K562 (cell line): Measurements from ENCODE around the gene STOX2. TPM values are rescaled to one million over a fixed set of nuclear protein-coding genes. Genes with fewer than 3 reads are reported as not detected.

Experiments
- ATAC-seq: fragments of 200-7000 bp; cut with Tn5 transposase; 3 replicates; pipeline ENCODE4 v1.9.1; 2020; ENCODE audit warnings: moderate library complexity
- BruUV-seq: library from RNA; stranded (reverse); fragments of 400-500 nt; replicated peaks from 2 replicates; lab custom pipeline; 2021; lab: Mats Ljungman, UMichigan
- CTCF ChIA-PET: fragments of 300-600 bp; formaldehyde crosslinking; extraction: SDS; loops from one replicate; lab custom pipeline; 2021; ENCODE audit warnings: low intra/inter-chr PET ratio; lab: Yijun Ruan, JAX
- POLR2A ChIA-PET: fragments of 300-600, 350-650 bp; sonication (Branson Sonifier 250); formaldehyde crosslinking; extraction: SDS; loops from one replicate; lab custom pipeline; 2021; ENCODE audit warnings: antibody characterized with exemption, inconsistent platforms; lab: Yijun Ruan, JAX
- DNase-seq, 4 experiments: peaks; one replicate each; pipeline versions ENCODE4 v3.0.0 to v3.0.0-alpha.2; 2011 to 2018; ENCODE audit warnings: low spot score in 3 of 4, mixed read lengths in 3 of 4; ENCODE audit errors: extremely low read depth in 1 of 4
- FAIRE-seq: peaks from 2 replicates; lab custom pipeline; 2011; peaks lifted over from hg19 to GRCh38; lab: Jason Lieb, UNC
- H2AFZ ChIP-seq: 2 replicates; pipeline ENCODE4 v1.6.0; 2011; ENCODE audit warnings: low read depth, low read length, control low read depth, inconsistent platforms
- H3K27ac ChIP-seq: fragments of 200-600 bp; 3 replicates; pipeline ENCODE4 v1.8.0; 2011; ENCODE audit warnings: low read depth, mild to moderate bottlenecking, control low read depth, inconsistent platforms, low read length, moderate library complexity, mixed read lengths; ENCODE audit errors: extremely low read depth
- H3K27me3 ChIP-seq, 2 experiments: fragments of 300-600 bp in 1 of 2; 2 replicates in 1 of 2; 3 replicates in 1 of 2; pipeline versions ENCODE4 v1.6.0 to v1.8.0; 2011; ENCODE audit warnings: inconsistent platforms in 2 of 2, low read length in 2 of 2, mild to moderate bottlenecking in 1 of 2, mixed read lengths in 1 of 2, moderate library complexity in 1 of 2; ENCODE audit not compliant: control insufficient read depth in 2 of 2, insufficient read depth in 2 of 2
- H3K36me3 ChIP-seq: fragments of 300-600 bp; 3 replicates; pipeline ENCODE4 v1.8.0; 2011; ENCODE audit warnings: mild to moderate bottlenecking, low read length, inconsistent platforms; ENCODE audit not compliant: control insufficient read depth, insufficient read depth
- H3K4me1 ChIP-seq, 2 experiments: fragments of 200-600 bp in 1 of 2; replicated peaks in 1 of 2; 2 replicates in 1 of 2; 3 replicates in 1 of 2; pipeline versions ENCODE4 v1.5.1 to v1.8.0; 2011; ENCODE audit warnings: inconsistent platforms in 2 of 2, low read length in 2 of 2, mild to moderate bottlenecking in 1 of 2, mixed read lengths in 1 of 2, moderate library complexity in 1 of 2; ENCODE audit not compliant: control insufficient read depth in 2 of 2, insufficient read depth in 2 of 2
- H3K4me2 ChIP-seq: 2 replicates; pipeline ENCODE4 v1.6.1; 2011; ENCODE audit warnings: low read length, control low read depth, inconsistent platforms, mixed read lengths; ENCODE audit not compliant: insufficient read depth
- H3K4me3 ChIP-seq: fragments of 200-600 bp; sonication (generic), shearing (Covaris generic); 2 replicates; pipeline ENCODE4 v1.5.1; 2016; ENCODE audit warnings: control low read depth, inconsistent platforms
- H3K79me2 ChIP-seq: fragments of 200-600 bp; 3 replicates; pipeline ENCODE4 v1.8.0; 2011; ENCODE audit warnings: low read length, inconsistent platforms; ENCODE audit not compliant: control insufficient read depth, insufficient read depth
- H3K9ac ChIP-seq, 2 experiments: 2 replicates each; pipeline versions ENCODE4 v1.6.0 to v1.6.1; 2011; ENCODE audit warnings: low read depth in 2 of 2, low read length in 2 of 2, control low read depth in 1 of 2, inconsistent platforms in 1 of 2, mild to moderate bottlenecking in 1 of 2, mixed read lengths in 1 of 2; ENCODE audit not compliant: insufficient read depth in 1 of 2
- H3K9me1 ChIP-seq: one replicate; pipeline ENCODE4 v1.6.0; 2011; ENCODE audit warnings: inconsistent platforms, mild to moderate bottlenecking, low read length, moderate library complexity; ENCODE audit not compliant: control insufficient read depth, insufficient read depth
- H3K9me3 ChIP-seq: replicated peaks from 2 replicates; pipeline ENCODE4 v1.5.1; 2011; ENCODE audit warnings: low read depth, low read length, inconsistent platforms; ENCODE audit not compliant: control insufficient read depth, insufficient read depth
- H4K20me1 ChIP-seq: replicated peaks from 2 replicates; pipeline ENCODE4 v1.6.1; 2011; ENCODE audit warnings: low read length, inconsistent platforms, mixed read lengths; ENCODE audit not compliant: control insufficient read depth, insufficient read depth
- BRD4 ChIP-seq: fragments of 200-600 bp; sonication (generic); IDR thresholded peaks from 2 replicates; pipeline ENCODE4 v1.6.1; 2017; ENCODE audit warnings: inconsistent platforms
- GTF2B ChIP-seq: IDR thresholded peaks from 2 replicates; pipeline ENCODE4 v1.6.1; 2011; ENCODE audit not compliant: insufficient read length; ENCODE audit errors: extremely low read depth
- HLTF ChIP-seq: fragments of 450-650 bp; IDR thresholded peaks from 2 replicates; pipeline ENCODE4 v1.6.1; 2016
- HNRNPUL1 ChIP-seq: fragments of 200-400 bp; formaldehyde crosslinking; IDR thresholded peaks from 2 replicates; pipeline ENCODE4 v1.6.1; 2017; ENCODE audit warnings: low read length
- MAX ChIP-seq: sonication (generic); formaldehyde crosslinking; IDR thresholded peaks from 2 replicates; pipeline ENCODE4 v1.9.0; 2022; ENCODE audit warnings: mild to moderate bottlenecking, missing genetic modification reagents
- MED1 ChIP-seq: sonication (generic); formaldehyde crosslinking; IDR thresholded peaks from 2 replicates; pipeline ENCODE4 v1.8.1; 2023; ENCODE audit warnings: missing genetic modification reagents, borderline replicate concordance
- SMARCC2 ChIP-seq: fragments of 450-650 bp; IDR thresholded peaks from 2 replicates; pipeline ENCODE4 v1.6.1; 2017; ENCODE audit warnings: antibody characterized with exemption, moderate library complexity, mild to moderate bottlenecking, low read depth
- SUPT5H ChIP-seq: fragments of 450-650 bp; IDR thresholded peaks from 2 replicates; pipeline ENCODE4 v1.6.1; 2016
- TCF7 ChIP-seq: sonication (generic); IDR thresholded peaks from 2 replicates; pipeline ENCODE4 v1.6.1; 2016; ENCODE audit warnings: antibody characterized with exemption, borderline replicate concordance
- U2AF2 ChIP-seq: fragments of 200-400 bp; formaldehyde crosslinking; optimal IDR thresholded peaks from 2 replicates; pipeline ENCODE3; 2017; ENCODE audit warnings: low read depth, mild to moderate bottlenecking, low read length
- YY1 ChIP-seq, 3 experiments: IDR thresholded peaks; 2 replicates each; pipeline ENCODE4 v1.6.1; 2011; ENCODE audit warnings: low read length in 2 of 3, mild to moderate bottlenecking in 2 of 3, moderate library complexity in 2 of 3, borderline replicate concordance in 1 of 3, control low read depth in 1 of 3, low read depth in 1 of 3; ENCODE audit not compliant: insufficient read depth in 3 of 3, insufficient replicate concordance in 2 of 3, control insufficient read depth in 1 of 3, insufficient read length in 1 of 3; ENCODE audit errors: extremely low read depth in 1 of 3
- ZKSCAN1 ChIP-seq: fragments of 150-350 bp; IDR thresholded peaks from 2 replicates; pipeline ENCODE4 v1.6.1; 2016; ENCODE audit warnings: low read depth, low read length
- ZKSCAN3 ChIP-seq: fragments of 250-450 bp; sonication (Bioruptor Pico); IDR thresholded peaks from 2 replicates; pipeline ENCODE4 v1.4.0; 2020
- ZNF3 ChIP-seq: fragments of 250-450 bp; sonication (Bioruptor Pico); IDR thresholded peaks from 2 replicates; pipeline ENCODE4 v1.5.0; 2021; ENCODE audit warnings: mild to moderate bottlenecking, moderate library complexity
- ZNF77 ChIP-seq: fragments of 250-450 bp; sonication (Bioruptor Pico); IDR thresholded peaks from 2 replicates; pipeline ENCODE4 v1.5.0; 2020
- ZSCAN32 ChIP-seq: fragments of 450-650 bp; formaldehyde crosslinking; IDR thresholded peaks from 2 replicates; pipeline ENCODE4 v1.4.0; 2020; ENCODE audit warnings: mild to moderate bottlenecking, moderate library complexity
- WGBS: fragments of 100-300 bp; shearing (Covaris generic); methylation state at CpG from one replicate; pipeline ENCODE4 v1.1.6; 2016; ENCODE audit warnings: low coverage, mixed read lengths; ENCODE audit not compliant: insufficient coverage; ENCODE audit errors: missing lambda C conversion rate; 5-methylcytosine and 5-hydroxymethylcytosine counted together
- in situ Hi-C: fragments of 300-500 bp; cut with MboI; formaldehyde crosslinking; loops from 4 replicates; pipeline ENCODE4 v1.15.0; 2018; ENCODE audit warnings: inconsistent platforms, mixed read lengths
- intact Hi-C: fragments of 100-400 bp; cut with micrococcal nuclease; formaldehyde crosslinking; loops from 2 replicates; pipeline ENCODE4 v1.14.2; 2022
- polyA plus RNA-seq, 8 experiments: library from polyadenylated mRNA; depleted of rRNA in 4 of 8; stranded (reverse) in 5 of 8; unstranded in 3 of 8; fragments of >200 nt; fragmentation: Nextera tagmentation in 2 of 8; fragmentation: Illumina TruSeq in 1 of 8; extraction: Ambion mirVana in 2 of 8; extraction: Trizol in 1 of 8; gene quantifications; 2 replicates each; pipeline versions ENCODE4 v1.2.1 to v1.2.3, GENCODE V29; 2011 to 2014; ENCODE audit warnings: inconsistent platforms in 1 of 8, missing spikeins in 1 of 8
- total RNA-seq, 7 experiments: library from RNA; depleted of rRNA in 6 of 7; stranded (reverse); fragments of >200 nt in 6 of 7; fragmentation: Illumina TruSeq in 2 of 7; extraction: Trizol in 2 of 7; gene quantifications; 2 replicates each; pipeline versions ENCODE4 v1.2.1 to v1.2.3, GENCODE V29; 2011 to 2021; ENCODE audit warnings: low replicate concordance in 1 of 7
- TF ChIP-seq, protein P1 (sequence below): fragments of 450-650 bp; formaldehyde crosslinking; IDR thresholded peaks from 2 replicates; pipeline ENCODE4 v1.4.0; 2022; ENCODE audit warnings: missing genetic modification characterization
- TF ChIP-seq, protein P2 (sequence below): fragments of 450-650 bp; formaldehyde crosslinking; IDR thresholded peaks from 2 replicates; pipeline ENCODE4 v1.4.0; 2020; ENCODE audit warnings: mild to moderate bottlenecking, moderate library complexity
- TF ChIP-seq, protein P3 (sequence below): sonication (generic); formaldehyde crosslinking; IDR thresholded peaks from 2 replicates; pipeline ENCODE4 v1.8.1; 2022; ENCODE audit warnings: missing genetic modification reagents

STOX2 gene
- total and polyA plus RNA-seq, 9 of the 15 experiments (the other 6 are each of a cell fraction or from before 2014, with no cell fraction given): not detected

DNA sequence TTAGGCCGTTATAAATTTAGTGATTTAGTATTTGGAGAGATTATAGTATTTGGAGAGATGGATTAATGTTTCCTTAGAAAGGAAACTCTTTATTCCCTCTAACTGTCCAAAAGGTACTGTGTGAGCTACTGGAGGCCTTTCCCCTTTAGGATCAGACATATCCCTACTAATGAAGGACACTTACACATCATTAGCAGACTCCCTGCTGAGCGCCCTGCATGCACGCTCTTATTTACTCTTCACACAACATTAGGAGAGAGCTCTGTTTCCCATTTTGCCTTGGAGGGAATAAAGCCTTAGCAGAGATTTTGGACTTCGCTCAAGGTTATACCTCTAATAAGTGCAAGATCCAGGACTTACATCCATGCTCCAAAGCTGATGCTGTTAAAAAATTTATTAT is 17.8 kb upstream of the STOX2 start:
- no peaks in the 10 kb centered on the region for H3K36me3 ChIP-seq
- no peak overlapping the region for H3K4me3 ChIP-seq
- H3K4me2 ChIP-seq: no peak overlapping the region
- no peaks in the 10 kb centered on the region for H3K9me3 ChIP-seq
- no peak overlapping the region for H3K27ac ChIP-seq
- no peaks in the 10 kb centered on the region for H3K9me1 ChIP-seq
- DNase-seq: no peak
- H3K79me2 ChIP-seq: no peaks in the 10 kb centered on the region
- POLR2A ChIA-PET: no interaction called here
- H4K20me1 ChIP-seq: no peaks in the 10 kb centered on the region
- in situ Hi-C loops (no loop called here), intact Hi-C loops (no loop called here)
- H3K27me3 ChIP-seq: peaks cover 17 to 43% of the 10 kb centered on the region in 2 experiments; a peak in 4 of 5 replicates
- no peak overlapping the region for H2AFZ ChIP-seq
- no peak overlapping the region for H3K9ac ChIP-seq
- peaks cover 0 to 4% of the 10 kb centered on the region in 2 experiments; a peak in 1 of 5 replicates for H3K4me1 ChIP-seq
- no TSS peak for BruUV-seq
- no peak for ATAC-seq
- TF ChIP-seq MED1 (CRISPR knock-in tag) (no peak), U2AF2 (no peak), SMARCC2 (no peak), SUPT5H (no peak), ZNF77 (CRISPR knock-in tag) (no peak), BRD4 (no peak), HNRNPUL1 (no peak), ZKSCAN3 (CRISPR knock-in tag) (no peak), TCF7 (no peak), ZKSCAN1 (no peak), GTF2B (no peak), HLTF (no peak), YY1 (IDR thresholded peaks at IDR 0.05; ENCODE audit: borderline replicate concordance in 1 of 3, control insufficient read depth in 1 of 3, extremely low read depth in 1 of 3, insufficient read depth in 3 of 3, insufficient read length in 1 of 3, insufficient replicate concordance in 2 of 3, low read depth in 1 of 3, low read length in 2 of 3) (no peak), ZSCAN32 (no peak), MAX (CRISPR knock-in tag) (no peak), ZNF3 (CRISPR knock-in tag) (no peak)
- TF ChIP-seq, protein P1, sequence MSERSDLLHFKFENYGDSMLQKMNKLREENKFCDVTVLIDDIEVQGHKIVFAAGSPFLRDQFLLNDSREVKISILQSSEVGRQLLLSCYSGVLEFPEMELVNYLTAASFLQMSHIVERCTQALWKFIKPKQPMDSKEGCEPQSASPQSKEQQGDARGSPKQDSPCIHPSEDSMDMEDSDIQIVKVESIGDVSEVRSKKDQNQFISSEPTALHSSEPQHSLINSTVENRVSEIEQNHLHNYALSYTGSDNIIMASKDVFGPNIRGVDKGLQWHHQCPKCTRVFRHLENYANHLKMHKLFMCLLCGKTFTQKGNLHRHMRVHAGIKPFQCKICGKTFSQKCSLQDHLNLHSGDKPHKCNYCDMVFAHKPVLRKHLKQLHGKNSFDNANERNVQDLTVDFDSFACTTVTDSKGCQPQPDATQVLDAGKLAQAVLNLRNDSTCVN (CRISPR knock-in tag): no peak
- TF ChIP-seq, protein P2, sequence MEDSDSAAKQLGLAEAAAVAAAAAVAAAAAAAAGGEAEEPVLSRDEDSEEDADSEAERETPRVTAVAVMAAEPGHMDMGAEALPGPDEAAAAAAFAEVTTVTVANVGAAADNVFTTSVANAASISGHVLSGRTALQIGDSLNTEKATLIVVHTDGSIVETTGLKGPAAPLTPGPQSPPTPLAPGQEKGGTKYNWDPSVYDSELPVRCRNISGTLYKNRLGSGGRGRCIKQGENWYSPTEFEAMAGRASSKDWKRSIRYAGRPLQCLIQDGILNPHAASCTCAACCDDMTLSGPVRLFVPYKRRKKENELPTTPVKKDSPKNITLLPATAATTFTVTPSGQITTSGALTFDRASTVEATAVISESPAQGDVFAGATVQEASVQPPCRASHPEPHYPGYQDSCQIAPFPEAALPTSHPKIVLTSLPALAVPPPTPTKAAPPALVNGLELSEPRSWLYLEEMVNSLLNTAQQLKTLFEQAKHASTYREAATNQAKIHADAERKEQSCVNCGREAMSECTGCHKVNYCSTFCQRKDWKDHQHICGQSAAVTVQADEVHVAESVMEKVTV (CRISPR knock-in tag): no peak
- TF ChIP-seq, protein P3, sequence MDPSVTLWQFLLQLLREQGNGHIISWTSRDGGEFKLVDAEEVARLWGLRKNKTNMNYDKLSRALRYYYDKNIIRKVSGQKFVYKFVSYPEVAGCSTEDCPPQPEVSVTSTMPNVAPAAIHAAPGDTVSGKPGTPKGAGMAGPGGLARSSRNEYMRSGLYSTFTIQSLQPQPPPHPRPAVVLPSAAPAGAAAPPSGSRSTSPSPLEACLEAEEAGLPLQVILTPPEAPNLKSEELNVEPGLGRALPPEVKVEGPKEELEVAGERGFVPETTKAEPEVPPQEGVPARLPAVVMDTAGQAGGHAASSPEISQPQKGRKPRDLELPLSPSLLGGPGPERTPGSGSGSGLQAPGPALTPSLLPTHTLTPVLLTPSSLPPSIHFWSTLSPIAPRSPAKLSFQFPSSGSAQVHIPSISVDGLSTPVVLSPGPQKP: no peak
- 2% methylated on average over 4 of the region's 4 CpGs for WGBS
- CTCF ChIA-PET: no interaction called here
- no peak for FAIRE-seq
